GM12891 (cell line): Measurements from ENCODE around the gene SP7.

Experiments used
- POLR2A ChIP-seq: IDR thresholded peaks from 2 replicates; pipeline ENCODE4 v1.6.1; 2011; ENCODE audit warnings: low read depth, low read length, control low read depth
- POLR2AphosphoS5 ChIP-seq: IDR thresholded peaks from 2 replicates; pipeline ENCODE4 v1.6.1; 2011; ENCODE audit warnings: low read depth, low read length, control low read depth

DNA sequence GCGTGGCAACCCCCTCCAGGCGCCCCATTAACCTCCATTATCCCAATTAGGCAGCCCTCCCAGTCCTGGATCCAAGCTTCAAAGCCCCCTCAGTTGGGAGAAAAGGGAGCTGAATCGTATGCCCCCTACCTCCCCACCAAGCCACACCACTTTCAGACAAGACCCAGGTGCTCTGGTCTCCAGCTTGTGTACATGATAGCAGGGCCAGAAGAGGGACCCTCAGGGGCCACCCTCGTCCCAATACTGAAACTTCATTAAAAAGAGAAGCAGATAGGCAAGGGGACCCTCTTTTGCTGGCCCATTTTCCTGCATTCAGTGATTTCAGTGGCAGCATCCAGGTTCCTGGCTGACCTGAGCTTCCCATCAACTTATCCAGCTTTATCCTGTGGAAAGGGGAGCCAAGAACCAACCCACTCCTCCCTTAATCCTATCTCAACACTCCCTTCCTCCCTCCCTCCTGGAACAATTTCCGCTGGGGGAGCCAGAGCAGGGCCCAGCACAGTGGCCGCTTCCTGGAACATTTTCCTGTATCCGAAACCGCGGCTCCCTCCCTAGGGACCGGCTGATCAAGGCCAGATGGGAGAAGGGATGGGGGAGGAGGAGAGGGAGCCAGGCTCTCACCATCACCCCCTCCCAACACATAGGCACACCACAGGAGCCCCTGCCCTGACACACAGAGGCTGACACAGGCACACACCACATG, 9.5 kb upstream of the SP7 start:
- no peak for TF ChIP-seq POLR2AphosphoS5
- TF ChIP-seq POLR2A: no peak
